ENCODE measurements around the gene SIRT1. TPM values are rescaled to one million over a fixed set of nuclear protein-coding genes. Genes with fewer than 3 reads are reported as not detected.

The SIRT1 gene
- total RNA-seq, 1 experiment from 2014 or later, result 22.8 TPM

- DNase-seq (ENCODE audit: low read depth, low spot score) (no peak), ATAC-seq (no peak)
- no peak overlapping the region for H2AFZ ChIP-seq (ENCODE audit: low read depth, low read length, poor library complexity, severe bottlenecking)
- no peak for TF ChIP-seq TCF7L2 (IDR thresholded peaks at IDR 0.05; ENCODE audit: borderline replicate concordance, extremely low read depth, insufficient read depth, insufficient read length)
- no peak for TF ChIP-seq SP1 (IDR thresholded peaks at IDR 0.05; ENCODE audit: low read depth)
- no peak for TF ChIP-seq ZNF274 (IDR thresholded peaks at IDR 0.05; ENCODE audit: low read depth, low read length)
- TF ChIP-seq SIN3A (IDR thresholded peaks at IDR 0.05; ENCODE audit: low read depth), result no peak
- no peak for TF ChIP-seq POLR2A (IDR thresholded peaks at IDR 0.05; ENCODE audit: borderline replicate concordance, extremely low read depth, insufficient read depth, insufficient read length)
- TF ChIP-seq POLR2AphosphoS5 (IDR thresholded peaks at IDR 0.05; ENCODE audit: low read depth, low read length), result no peak
- TF ChIP-seq, protein P1, sequence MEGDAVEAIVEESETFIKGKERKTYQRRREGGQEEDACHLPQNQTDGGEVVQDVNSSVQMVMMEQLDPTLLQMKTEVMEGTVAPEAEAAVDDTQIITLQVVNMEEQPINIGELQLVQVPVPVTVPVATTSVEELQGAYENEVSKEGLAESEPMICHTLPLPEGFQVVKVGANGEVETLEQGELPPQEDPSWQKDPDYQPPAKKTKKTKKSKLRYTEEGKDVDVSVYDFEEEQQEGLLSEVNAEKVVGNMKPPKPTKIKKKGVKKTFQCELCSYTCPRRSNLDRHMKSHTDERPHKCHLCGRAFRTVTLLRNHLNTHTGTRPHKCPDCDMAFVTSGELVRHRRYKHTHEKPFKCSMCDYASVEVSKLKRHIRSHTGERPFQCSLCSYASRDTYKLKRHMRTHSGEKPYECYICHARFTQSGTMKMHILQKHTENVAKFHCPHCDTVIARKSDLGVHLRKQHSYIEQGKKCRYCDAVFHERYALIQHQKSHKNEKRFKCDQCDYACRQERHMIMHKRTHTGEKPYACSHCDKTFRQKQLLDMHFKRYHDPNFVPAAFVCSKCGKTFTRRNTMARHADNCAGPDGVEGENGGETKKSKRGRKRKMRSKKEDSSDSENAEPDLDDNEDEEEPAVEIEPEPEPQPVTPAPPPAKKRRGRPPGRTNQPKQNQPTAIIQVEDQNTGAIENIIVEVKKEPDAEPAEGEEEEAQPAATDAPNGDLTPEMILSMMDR (IDR thresholded peaks at IDR 0.05 in 2 of 3, conservative IDR thresholded peaks at IDR 0.05 in 1 of 3; ENCODE audit: borderline replicate concordance in 1 of 3, insufficient read depth in 1 of 3, low read depth in 2 of 3, low read length in 2 of 3), result no peak
- no peak for TF ChIP-seq ATF3 (IDR thresholded peaks at IDR 0.05)
- TF ChIP-seq, protein P2, sequence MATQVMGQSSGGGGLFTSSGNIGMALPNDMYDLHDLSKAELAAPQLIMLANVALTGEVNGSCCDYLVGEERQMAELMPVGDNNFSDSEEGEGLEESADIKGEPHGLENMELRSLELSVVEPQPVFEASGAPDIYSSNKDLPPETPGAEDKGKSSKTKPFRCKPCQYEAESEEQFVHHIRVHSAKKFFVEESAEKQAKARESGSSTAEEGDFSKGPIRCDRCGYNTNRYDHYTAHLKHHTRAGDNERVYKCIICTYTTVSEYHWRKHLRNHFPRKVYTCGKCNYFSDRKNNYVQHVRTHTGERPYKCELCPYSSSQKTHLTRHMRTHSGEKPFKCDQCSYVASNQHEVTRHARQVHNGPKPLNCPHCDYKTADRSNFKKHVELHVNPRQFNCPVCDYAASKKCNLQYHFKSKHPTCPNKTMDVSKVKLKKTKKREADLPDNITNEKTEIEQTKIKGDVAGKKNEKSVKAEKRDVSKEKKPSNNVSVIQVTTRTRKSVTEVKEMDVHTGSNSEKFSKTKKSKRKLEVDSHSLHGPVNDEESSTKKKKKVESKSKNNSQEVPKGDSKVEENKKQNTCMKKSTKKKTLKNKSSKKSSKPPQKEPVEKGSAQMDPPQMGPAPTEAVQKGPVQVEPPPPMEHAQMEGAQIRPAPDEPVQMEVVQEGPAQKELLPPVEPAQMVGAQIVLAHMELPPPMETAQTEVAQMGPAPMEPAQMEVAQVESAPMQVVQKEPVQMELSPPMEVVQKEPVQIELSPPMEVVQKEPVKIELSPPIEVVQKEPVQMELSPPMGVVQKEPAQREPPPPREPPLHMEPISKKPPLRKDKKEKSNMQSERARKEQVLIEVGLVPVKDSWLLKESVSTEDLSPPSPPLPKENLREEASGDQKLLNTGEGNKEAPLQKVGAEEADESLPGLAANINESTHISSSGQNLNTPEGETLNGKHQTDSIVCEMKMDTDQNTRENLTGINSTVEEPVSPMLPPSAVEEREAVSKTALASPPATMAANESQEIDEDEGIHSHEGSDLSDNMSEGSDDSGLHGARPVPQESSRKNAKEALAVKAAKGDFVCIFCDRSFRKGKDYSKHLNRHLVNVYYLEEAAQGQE (IDR thresholded peaks at IDR 0.05; ENCODE audit: low read depth), result no peak
- TF ChIP-seq JUND (IDR thresholded peaks at IDR 0.05), result no peak
- no peak for TF ChIP-seq SRF (IDR thresholded peaks at IDR 0.05; ENCODE audit: low read depth)
- no peak for TF ChIP-seq EZH2phosphoT487 (IDR thresholded peaks at IDR 0.05; ENCODE audit: borderline replicate concordance)
- no peak for TF ChIP-seq FOSL1 (IDR thresholded peaks at IDR 0.05; ENCODE audit: low read depth)
- TF ChIP-seq EZH2 (IDR thresholded peaks at IDR 0.05), result no peak
- TF ChIP-seq EGR1 (IDR thresholded peaks at IDR 0.05; ENCODE audit: low read depth), result no peak
- no peak for TF ChIP-seq MAX (IDR thresholded peaks at IDR 0.05)
- TF ChIP-seq ELF1 (IDR thresholded peaks at IDR 0.05; ENCODE audit: borderline replicate concordance, low read depth), result no peak
- no peak for TF ChIP-seq ZBTB33 (IDR thresholded peaks at IDR 0.05; ENCODE audit: extremely low read depth, insufficient replicate concordance, low read length)
- TF ChIP-seq CBX3 (IDR thresholded peaks at IDR 0.05; ENCODE audit: low read depth), result no peak
- CTCF ChIA-PET, result no interaction called here
- H4K20me1 ChIP-seq (ENCODE audit: insufficient read depth), result no peaks in the 10 kb centered on the region
- RAD21 ChIA-PET (ENCODE audit: low non-redundant PET in 1 of 2, low total read pairs in 2 of 2, uncharacterized antibody in 2 of 2, unreplicated experiment in 2 of 2), result no interaction called here
- no peaks in the 10 kb centered on the region for H3K9me2 ChIP-seq (ENCODE audit: insufficient read depth)
- no peaks in the 10 kb centered on the region for H3K9me3 ChIP-seq (ENCODE audit: control insufficient read depth in 1 of 2, insufficient read depth in 1 of 2, low read depth in 1 of 2, low read length in 2 of 2)
- BruUV-seq (replicated peaks), result no TSS peak
- no peaks in the 10 kb centered on the region for H3K4me1 ChIP-seq (ENCODE audit: control insufficient read depth in 1 of 2, insufficient read depth in 2 of 2, low read length in 2 of 2)
- H3K4me3 ChIP-seq (replicated peaks in 1 of 2; ENCODE audit: low read depth in 1 of 2, low read length in 2 of 2), result no peak overlapping the region
- H3K79me2 ChIP-seq (ENCODE audit: insufficient read depth, low read length), result no peaks in the 10 kb centered on the region
- H3K4me2 ChIP-seq (ENCODE audit: low read length), result no peak overlapping the region
- H3K27ac ChIP-seq (ENCODE audit: low read depth, low read length), result no peak overlapping the region
- H3K36me3 ChIP-seq (ENCODE audit: control insufficient read depth in 1 of 2, insufficient read depth in 2 of 2, low read length in 2 of 2), result no peaks in the 10 kb centered on the region
- POLR2A ChIA-PET, result no interaction called here
- intact Hi-C loops (cut with micrococcal nuclease), result loop anchor here (10.0 kb wide), 1 partner anchor 476 kb away; the partner anchor contains the start of genes HNRNPH3 and PBLD
- H3K9ac ChIP-seq (ENCODE audit: low read length), result no peak overlapping the region
- no peaks in the 10 kb centered on the region for H3K27me3 ChIP-seq (ENCODE audit: insufficient read depth, low read length)
Observed at GRCh38 chr10:67858971-67859370, 25.5 kb upstream of the SIRT1 start.

Data from HCT116 (cell line).